ENCODE data around the gene NDUFAF8. TPM values are rescaled to one million over a fixed set of nuclear protein-coding genes. Genes with fewer than 3 reads are reported as not detected.

Gene NDUFAF8
- total and polyA plus RNA-seq, 2 donors (not counting 1 experiment from before 2014, with no cell fraction given) = 41.7 to 42.6 TPM

- H3K27ac Mint-ChIP-seq = peak overlapping the region; percentile 46
- ChIA-PET POLR2A (no interaction called here), CTCF (no interaction called here)
- Histone ChIP-seq H3K27me3 (replicated peaks in 1 of 4; ENCODE audit: control extremely low read depth in 1 of 4, control insufficient read depth in 3 of 4, insufficient read depth in 4 of 4, low read length in 3 of 4) (no peaks in the 10 kb centered on the region), H3K4me2 (replicated peaks; ENCODE audit: low read depth, low read length, poor library complexity, severe bottlenecking) (no peak overlapping the region), H3K9me3 (ENCODE audit: control extremely low read depth in 1 of 3, control insufficient read depth in 2 of 3, insufficient read depth in 1 of 3, low read length in 2 of 3) (no peaks in the 10 kb centered on the region), H3K4me3 (ENCODE audit: control extremely low read depth in 1 of 5, extremely low read depth in 1 of 5, insufficient read depth in 1 of 5, low read depth in 2 of 5, low read length in 4 of 5) (no peak overlapping the region), H3K9ac (ENCODE audit: low read length) (no peak overlapping the region), H3K79me2 (ENCODE audit: control insufficient read depth, insufficient read depth, low read length) (peaks cover 22% of the 10 kb centered on the region), H3K4me1 (ENCODE audit: control insufficient read depth in 2 of 2, insufficient read depth in 2 of 2, low read length in 2 of 2) (no peaks in the 10 kb centered on the region), H2AFZ (ENCODE audit: insufficient read depth, low read depth, low read length, poor library complexity, severe bottlenecking) (no peak overlapping the region), H3K27ac (ENCODE audit: low read length in 2 of 2) (no peak overlapping the region), H3K36me3 (replicated peaks in 1 of 2; ENCODE audit: control extremely low read depth in 1 of 2, control insufficient read depth in 1 of 2, extremely low read depth in 1 of 2, insufficient read depth in 2 of 2, low read length in 1 of 2) (peaks cover 0 to 60% of the 10 kb centered on the region in 2 experiments), H4K20me1 (ENCODE audit: control insufficient read depth, insufficient read depth, low read length, poor library complexity, severe bottlenecking) (peaks cover 19% of the 10 kb centered on the region)
- no peak for ATAC-seq (ENCODE audit: low read depth)
- no peaks in the 10 kb centered on the region for H3K27me3 Mint-ChIP-seq
- TF ChIP-seq CTCF (IDR thresholded peaks at IDR 0.05) (no peak), EZH2 (IDR thresholded peaks at IDR 0.05; ENCODE audit: borderline replicate concordance, insufficient read depth, low read depth, low read length, poor library complexity, severe bottlenecking) (no peak)
- H3K4me3 Mint-ChIP-seq = no peak overlapping the region
- 54% methylated on average over 8 of the region's 12 CpGs for WGBS (ENCODE audit: insufficient coverage)
- H3K4me1 Mint-ChIP-seq = no peaks in the 10 kb centered on the region
- intact Hi-C loops (cut with micrococcal nuclease) = no loop called here
- no peak for DNase-seq
- no peaks in the 10 kb centered on the region for H3K9me3 Mint-ChIP-seq (ENCODE audit: insufficient read depth)
Measured at GRCh38 chr17:81272616-81273015, 33.5 kb downstream of the NDUFAF8 start.

- Mint-ChIP-seq H3K27me3 (no peaks in the 10 kb centered on the region), H3K4me3 (no peak overlapping the region), H3K9me3 (ENCODE audit: insufficient read depth) (no peaks in the 10 kb centered on the region), H3K27ac (no peak overlapping the region), H3K4me1 (no peaks in the 10 kb centered on the region)
- no peak for TF ChIP-seq EZH2 (IDR thresholded peaks at IDR 0.05; ENCODE audit: borderline replicate concordance, insufficient read depth, low read depth, low read length, poor library complexity, severe bottlenecking)
- no peak for TF ChIP-seq CTCF (IDR thresholded peaks at IDR 0.05)
- H3K27ac ChIP-seq (ENCODE audit: low read length in 2 of 2) = no peak overlapping the region
- WGBS (ENCODE audit: insufficient coverage) = 96% methylated on average over 24 of the region's 31 CpGs
- CTCF ChIA-PET = no interaction called here
- no peak overlapping the region for H3K4me3 ChIP-seq (ENCODE audit: control extremely low read depth in 1 of 5, extremely low read depth in 1 of 5, insufficient read depth in 1 of 5, low read depth in 2 of 5, low read length in 4 of 5)
- H3K36me3 ChIP-seq (replicated peaks in 1 of 2; ENCODE audit: control extremely low read depth in 1 of 2, control insufficient read depth in 1 of 2, extremely low read depth in 1 of 2, insufficient read depth in 2 of 2, low read length in 1 of 2) = peaks cover 0 to 66% of the 10 kb centered on the region in 2 experiments
- no peak for DNase-seq
- peaks cover 26% of the 10 kb centered on the region for H4K20me1 ChIP-seq (ENCODE audit: control insufficient read depth, insufficient read depth, low read length, poor library complexity, severe bottlenecking)
- H3K9me3 ChIP-seq (ENCODE audit: control extremely low read depth in 1 of 3, control insufficient read depth in 2 of 3, insufficient read depth in 1 of 3, low read length in 2 of 3) = no peaks in the 10 kb centered on the region
- intact Hi-C loops (cut with micrococcal nuclease) = no loop called here
- peaks cover 35% of the 10 kb centered on the region for H3K79me2 ChIP-seq (ENCODE audit: control insufficient read depth, insufficient read depth, low read length)
- ATAC-seq (ENCODE audit: low read depth) = no peak
- no peak overlapping the region for H2AFZ ChIP-seq (ENCODE audit: insufficient read depth, low read depth, low read length, poor library complexity, severe bottlenecking)
- H3K4me1 ChIP-seq (ENCODE audit: control insufficient read depth in 2 of 2, insufficient read depth in 2 of 2, low read length in 2 of 2) = no peaks in the 10 kb centered on the region
- H3K4me2 ChIP-seq (replicated peaks; ENCODE audit: low read depth, low read length, poor library complexity, severe bottlenecking) = no peak overlapping the region
- H3K27me3 ChIP-seq (replicated peaks in 1 of 4; ENCODE audit: control extremely low read depth in 1 of 4, control insufficient read depth in 3 of 4, insufficient read depth in 4 of 4, low read length in 3 of 4) = no peaks in the 10 kb centered on the region
- H3K9ac ChIP-seq (ENCODE audit: low read length) = no peak overlapping the region
- POLR2A ChIA-PET = no interaction called here
Measured at GRCh38 chr17:81273698-81274470, 34.8 kb downstream of the NDUFAF8 start.

All from B cell (primary cell).